K562 (cell line): Measurements from ENCODE around the gene NFAM1. TPM values are rescaled to one million over a fixed set of nuclear protein-coding genes. Genes with fewer than 3 reads are reported as not detected.

Experiments
- ATF1 ChIP-seq, 2 experiments: fragments of 450-650 bp in 1 of 2; IDR thresholded peaks; 2 replicates each; pipeline ENCODE4 v1.6.1; 2016; ENCODE audit warnings: missing compliant biosample characterization in 1 of 2, missing genetic modification characterization in 1 of 2
- BRD4 ChIP-seq: fragments of 200-600 bp; sonication (generic); IDR thresholded peaks from 2 replicates; pipeline ENCODE4 v1.6.1; 2017; ENCODE audit warnings: inconsistent platforms
- C11orf30 ChIP-seq: fragments of 450-650 bp; IDR thresholded peaks from 2 replicates; pipeline ENCODE4 v1.6.1; 2016; ENCODE audit warnings: low read depth, mild to moderate bottlenecking
- ELF2 ChIP-seq: fragments of 250-450 bp; sonication (Bioruptor Pico); IDR thresholded peaks from 2 replicates; pipeline ENCODE4 v1.5.0; 2021; ENCODE audit warnings: mild to moderate bottlenecking
- L3MBTL2 ChIP-seq: fragments of 450-650 bp; IDR thresholded peaks from 2 replicates; pipeline ENCODE4 v1.6.1; 2016; ENCODE audit warnings: mild to moderate bottlenecking, moderate library complexity
- NCOA1 ChIP-seq: fragments of 450-650 bp; IDR thresholded peaks from 2 replicates; pipeline ENCODE4 v1.6.1; 2016; ENCODE audit warnings: low read depth
- RBM14 ChIP-seq: fragments of 200-400 bp; formaldehyde crosslinking; IDR thresholded peaks from 2 replicates; pipeline ENCODE4 v1.6.1; 2018; ENCODE audit warnings: low read depth, mild to moderate bottlenecking, low read length, moderate library complexity, borderline replicate concordance; ENCODE audit not compliant: insufficient read depth
- REST ChIP-seq, 2 experiments: fragments of 450-650 bp; formaldehyde crosslinking in 1 of 2; IDR thresholded peaks; 2 replicates each; pipeline versions ENCODE4 v1.4.0 to v1.6.1; 2014 to 2020; ENCODE audit warnings: mild to moderate bottlenecking in 2 of 2, borderline replicate concordance in 1 of 2, low read depth in 1 of 2
- SMARCA4 ChIP-seq: fragments of 450-650 bp; IDR thresholded peaks from 2 replicates; pipeline ENCODE4 v1.6.1; 2016
- SREBF1 ChIP-seq: fragments of 150-350 bp; IDR thresholded peaks from 2 replicates; pipeline ENCODE4 v1.6.1; 2014; ENCODE audit warnings: antibody characterized with exemption, low read depth, low read length, borderline replicate concordance
- SRSF1 ChIP-seq: fragments of 200-400 bp; formaldehyde crosslinking; IDR thresholded peaks from 2 replicates; pipeline ENCODE4 v1.6.1; 2017; ENCODE audit warnings: mild to moderate bottlenecking, low read depth, low read length, moderate library complexity
- SRSF7 ChIP-seq: fragments of 200-400 bp; formaldehyde crosslinking; optimal IDR thresholded peaks from 2 replicates; pipeline ENCODE3; 2017; ENCODE audit warnings: mild to moderate bottlenecking, low read depth, low read length
- ZNF197 ChIP-seq: fragments of 200-800 bp; sonication (Bioruptor generic); IDR thresholded peaks from 2 replicates; pipeline ENCODE4 v1.6.1; 2016; ENCODE audit warnings: low read depth, missing genetic modification characterization, missing compliant biosample characterization
- ZNF3 ChIP-seq: fragments of 250-450 bp; sonication (Bioruptor Pico); IDR thresholded peaks from 2 replicates; pipeline ENCODE4 v1.5.0; 2021; ENCODE audit warnings: mild to moderate bottlenecking, moderate library complexity
- polyA plus RNA-seq, 8 experiments: library from polyadenylated mRNA; depleted of rRNA in 4 of 8; stranded (reverse) in 5 of 8; unstranded in 3 of 8; fragments of >200 nt; fragmentation: Nextera tagmentation in 2 of 8; fragmentation: Illumina TruSeq in 1 of 8; extraction: Ambion mirVana in 2 of 8; extraction: Trizol in 1 of 8; gene quantifications; 2 replicates each; pipeline versions ENCODE4 v1.2.1 to v1.2.3, GENCODE V29; 2011 to 2014; ENCODE audit warnings: inconsistent platforms in 1 of 8, missing spikeins in 1 of 8
- total RNA-seq, 7 experiments: library from RNA; depleted of rRNA in 6 of 7; stranded (reverse); fragments of >200 nt in 6 of 7; fragmentation: Illumina TruSeq in 2 of 7; extraction: Trizol in 2 of 7; gene quantifications; 2 replicates each; pipeline versions ENCODE4 v1.2.1 to v1.2.3, GENCODE V29; 2011 to 2021; ENCODE audit warnings: low replicate concordance in 1 of 7
- TF ChIP-seq, protein P1 (sequence below): sonication (generic); IDR thresholded peaks from 2 replicates; pipeline ENCODE4 v1.6.1; 2016
- TF ChIP-seq, protein P2 (sequence below), 2 experiments: IDR thresholded peaks in 1 of 2; conservative IDR thresholded peaks in 1 of 2; 2 replicates each; pipeline ENCODE4 v1.6.1; 2016; ENCODE audit warnings: low read depth in 2 of 2, mild to moderate bottlenecking in 1 of 2, missing compliant biosample characterization in 1 of 2, missing genetic modification characterization in 1 of 2, moderate library complexity in 1 of 2

The NFAM1 gene
- total and polyA plus RNA-seq, 9 of the 15 experiments (the other 6 are each of a cell fraction or from before 2014, with no cell fraction given) = 0.01 to 0.18 (median 0.03) TPM; not detected in 5

DNA sequence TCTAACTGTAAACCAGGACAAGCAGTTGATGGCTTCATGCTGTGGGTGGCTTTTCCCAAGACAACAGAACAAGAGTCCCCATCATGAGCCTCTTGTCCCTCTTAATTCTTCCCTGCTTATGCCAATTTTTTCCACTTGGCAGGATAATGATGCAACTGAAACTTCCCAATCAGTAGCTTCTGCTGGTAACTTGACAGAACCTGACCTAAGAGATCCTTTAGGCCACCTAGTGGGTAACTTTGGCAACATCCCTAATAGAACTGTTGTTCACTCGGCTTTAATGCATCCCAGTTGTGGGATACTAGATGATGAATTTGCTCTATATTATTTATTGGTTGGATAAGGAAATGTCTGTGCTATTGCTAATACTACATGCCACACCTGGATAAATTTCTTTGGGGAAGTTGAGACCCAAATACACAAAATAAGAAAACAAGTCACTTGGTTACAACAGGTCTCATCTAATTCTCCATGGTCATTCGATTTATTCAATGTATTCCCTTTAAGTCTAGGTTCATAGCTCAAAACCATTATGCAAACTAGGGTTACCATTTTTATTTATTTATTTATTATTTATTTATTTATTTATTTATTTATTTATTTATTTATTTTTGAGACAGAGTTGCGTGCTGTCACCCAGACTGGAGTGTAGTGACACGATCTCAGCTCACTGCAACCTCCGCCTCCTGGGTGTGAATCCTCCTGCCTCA, 41.4 kb upstream of the NFAM1 start (continued):
- TF ChIP-seq, protein P1, sequence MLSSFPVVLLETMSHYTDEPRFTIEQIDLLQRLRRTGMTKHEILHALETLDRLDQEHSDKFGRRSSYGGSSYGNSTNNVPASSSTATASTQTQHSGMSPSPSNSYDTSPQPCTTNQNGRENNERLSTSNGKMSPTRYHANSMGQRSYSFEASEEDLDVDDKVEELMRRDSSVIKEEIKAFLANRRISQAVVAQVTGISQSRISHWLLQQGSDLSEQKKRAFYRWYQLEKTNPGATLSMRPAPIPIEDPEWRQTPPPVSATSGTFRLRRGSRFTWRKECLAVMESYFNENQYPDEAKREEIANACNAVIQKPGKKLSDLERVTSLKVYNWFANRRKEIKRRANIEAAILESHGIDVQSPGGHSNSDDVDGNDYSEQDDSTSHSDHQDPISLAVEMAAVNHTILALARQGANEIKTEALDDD = peak; percentile 50; the same call in 1 of the 2 replicates
- TF ChIP-seq REST (IDR thresholded peaks at IDR 0.05; ENCODE audit: borderline replicate concordance) (peak; percentile 30; the same call in 1 of the 2 replicates), REST (CRISPR knock-in tag; IDR thresholded peaks at IDR 0.05; ENCODE audit: low read depth) (no peak), ZNF3 (CRISPR knock-in tag) (no peak), ZNF197 (CRISPR knock-in tag) (no peak), BRD4 (no peak), NCOA1 (no peak), SREBF1 (no peak), SRSF7 (no peak), L3MBTL2 (0 out of 2 replicates have a peak, but pooled peaks have one; percentile 26), SRSF1 (no peak), RBM14 (no peak), ELF2 (CRISPR knock-in tag) (no peak), C11orf30 (no peak), SMARCA4 (no peak), ATF1 (CRISPR knock-in tag; IDR thresholded peaks at IDR 0.05) (no peak), ATF1 (tag; IDR thresholded peaks at IDR 0.05) (0 out of 2 replicates have a peak, but pooled peaks have one; percentile 10)
- TF ChIP-seq, protein P2, sequence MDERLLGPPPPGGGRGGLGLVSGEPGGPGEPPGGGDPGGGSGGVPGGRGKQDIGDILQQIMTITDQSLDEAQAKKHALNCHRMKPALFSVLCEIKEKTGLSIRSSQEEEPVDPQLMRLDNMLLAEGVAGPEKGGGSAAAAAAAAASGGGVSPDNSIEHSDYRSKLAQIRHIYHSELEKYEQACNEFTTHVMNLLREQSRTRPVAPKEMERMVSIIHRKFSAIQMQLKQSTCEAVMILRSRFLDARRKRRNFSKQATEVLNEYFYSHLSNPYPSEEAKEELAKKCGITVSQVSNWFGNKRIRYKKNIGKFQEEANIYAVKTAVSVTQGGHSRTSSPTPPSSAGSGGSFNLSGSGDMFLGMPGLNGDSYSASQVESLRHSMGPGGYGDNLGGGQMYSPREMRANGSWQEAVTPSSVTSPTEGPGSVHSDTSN (CRISPR knock-in tag; IDR thresholded peaks at IDR 0.05; ENCODE audit: low read depth) = no peak
- TF ChIP-seq, protein P2 (tag; conservative IDR thresholded peaks at IDR 0.05; ENCODE audit: low read depth) = no peak
